ENCODE results near the gene MMP13.

DNA sequence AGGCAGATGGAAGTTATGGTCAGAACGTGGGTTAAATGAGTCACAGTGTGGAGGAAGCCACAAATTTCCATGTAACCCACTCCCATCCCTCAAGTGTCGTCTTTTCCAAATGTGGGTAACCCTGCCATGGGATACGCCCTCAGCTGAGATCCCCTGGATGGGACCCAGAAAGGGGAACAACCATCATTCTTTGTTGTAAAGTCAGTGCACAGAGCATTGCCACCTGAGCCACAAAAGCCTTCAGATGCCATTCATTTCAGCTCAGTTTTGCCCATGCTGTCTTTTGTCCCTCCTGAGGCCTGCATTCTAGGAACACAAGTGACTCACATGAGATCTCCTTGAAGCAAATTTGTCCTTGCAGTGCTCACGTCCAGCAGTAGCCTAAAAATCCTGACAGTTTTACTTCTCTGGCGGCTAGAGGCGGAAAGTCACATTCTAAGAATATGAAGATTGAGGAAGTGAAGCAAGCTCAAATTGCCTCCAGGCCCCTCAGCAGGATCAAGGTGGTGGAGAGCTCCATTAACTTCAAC lies 30.6 kb downstream of the MMP13 start:
- TF ChIP-seq, protein P1, sequence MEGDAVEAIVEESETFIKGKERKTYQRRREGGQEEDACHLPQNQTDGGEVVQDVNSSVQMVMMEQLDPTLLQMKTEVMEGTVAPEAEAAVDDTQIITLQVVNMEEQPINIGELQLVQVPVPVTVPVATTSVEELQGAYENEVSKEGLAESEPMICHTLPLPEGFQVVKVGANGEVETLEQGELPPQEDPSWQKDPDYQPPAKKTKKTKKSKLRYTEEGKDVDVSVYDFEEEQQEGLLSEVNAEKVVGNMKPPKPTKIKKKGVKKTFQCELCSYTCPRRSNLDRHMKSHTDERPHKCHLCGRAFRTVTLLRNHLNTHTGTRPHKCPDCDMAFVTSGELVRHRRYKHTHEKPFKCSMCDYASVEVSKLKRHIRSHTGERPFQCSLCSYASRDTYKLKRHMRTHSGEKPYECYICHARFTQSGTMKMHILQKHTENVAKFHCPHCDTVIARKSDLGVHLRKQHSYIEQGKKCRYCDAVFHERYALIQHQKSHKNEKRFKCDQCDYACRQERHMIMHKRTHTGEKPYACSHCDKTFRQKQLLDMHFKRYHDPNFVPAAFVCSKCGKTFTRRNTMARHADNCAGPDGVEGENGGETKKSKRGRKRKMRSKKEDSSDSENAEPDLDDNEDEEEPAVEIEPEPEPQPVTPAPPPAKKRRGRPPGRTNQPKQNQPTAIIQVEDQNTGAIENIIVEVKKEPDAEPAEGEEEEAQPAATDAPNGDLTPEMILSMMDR (IDR thresholded peaks at IDR 0.05; ENCODE audit: low read depth, low read length) = no peak
- TF ChIP-seq EZH2phosphoT487 (IDR thresholded peaks at IDR 0.05; ENCODE audit: low read depth) = no peak

Data from OCI-LY3 (cell line).